GM12874 (cell line): ENCODE measurements around the gene SYT13.

Experiments
- CTCF ChIP-seq: IDR thresholded peaks from 2 replicates; pipeline ENCODE4 v1.5.1; 2011; ENCODE audit warnings: low read depth, mild to moderate bottlenecking, control low read depth, low read length, moderate library complexity; ENCODE audit not compliant: insufficient read depth

SYT13 gene

GRCh38 chr11:45233804-45234170 lies 52.4 kb downstream of the SYT13 start:
- no peak for TF ChIP-seq CTCF

- peak; percentile 90 for TF ChIP-seq CTCF
Observed at GRCh38 chr11:45233121-45233803, 52.9 kb downstream of the SYT13 start.

GRCh38 chr11:45232341-45233080 lies 53.6 kb downstream of the SYT13 start:
- no peak for TF ChIP-seq CTCF

GRCh38 chr11:45229401-45230020 lies 56.6 kb downstream of the SYT13 start:
- TF ChIP-seq CTCF, result no peak

GRCh38 chr11:45227836-45228235 lies 58.3 kb downstream of the SYT13 start:
- no peak for TF ChIP-seq CTCF

GRCh38 chr11:45226901-45227300 lies 59.2 kb downstream of the SYT13 start:
- TF ChIP-seq CTCF, result no peak

GRCh38 chr11:45225961-45226871 lies 59.9 kb downstream of the SYT13 start:
- TF ChIP-seq CTCF, result no peak
